Measurements from ENCODE around the gene MCHR1.
"Not testable (repeated sequence)": the region's sequence is repeated elsewhere in the genome, so short reads cannot be mapped to it uniquely, and the experiment has no call there.

Gene MCHR1

GRCh38 chr22:40671369-40671768 is 7.9 kb upstream of the MCHR1 start:
- DNase-seq, result no peak
- Mint-ChIP-seq H3K4me1 (peaks cover 21% of the 10 kb centered on the region), H3K27me3 (no peaks in the 10 kb centered on the region), H3K36me3 (ENCODE audit: low read depth) (peaks cover 3% of the 10 kb centered on the region), H3K4me3 (no peak overlapping the region), H3K27ac (no peak overlapping the region), H3K9me3 (peaks cover 5% of the 10 kb centered on the region)
- no peak for ATAC-seq

GRCh38 chr22:40671796-40672360 is 7.4 kb upstream of the MCHR1 start:
- H3K9me3 Mint-ChIP-seq, result peaks cover 5% of the 10 kb centered on the region
- no peak overlapping the region for H3K4me3 Mint-ChIP-seq
- peaks cover 21% of the 10 kb centered on the region for H3K4me1 Mint-ChIP-seq
- peaks cover 3% of the 10 kb centered on the region for H3K36me3 Mint-ChIP-seq (ENCODE audit: low read depth)
- no peak for DNase-seq
- ATAC-seq, result no peak
- H3K27me3 Mint-ChIP-seq, result no peaks in the 10 kb centered on the region
- no peak overlapping the region for H3K27ac Mint-ChIP-seq

GRCh38 chr22:40673017-40673416 is 6.3 kb upstream of the MCHR1 start:
- Mint-ChIP-seq H3K27ac (no peak overlapping the region), H3K27me3 (no peaks in the 10 kb centered on the region), H3K4me3 (no peak overlapping the region), H3K9me3 (peaks cover 5% of the 10 kb centered on the region), H3K36me3 (ENCODE audit: low read depth) (peaks cover 3% of the 10 kb centered on the region), H3K4me1 (peaks cover 19% of the 10 kb centered on the region)
- ATAC-seq, result no peak
- DNase-seq, result no peak

- Mint-ChIP-seq H3K27me3 (peaks cover 4% of the 10 kb centered on the region), H3K4me3 (no peak overlapping the region), H3K36me3 (ENCODE audit: low read depth) (no peaks in the 10 kb centered on the region), H3K27ac (no peak overlapping the region), H3K4me1 (peaks cover 8% of the 10 kb centered on the region), H3K9me3 (no peaks in the 10 kb centered on the region)
- DNase-seq (no peak), ATAC-seq (no peak)
Measured at GRCh38 chr22:40674274-40674673, 5.0 kb upstream of the MCHR1 start.

- not testable (repeated sequence) for H3K9me3 Mint-ChIP-seq; H3K4me1 Mint-ChIP-seq; ATAC-seq; H3K27ac Mint-ChIP-seq; H3K4me3 Mint-ChIP-seq; DNase-seq; H3K36me3 Mint-ChIP-seq (ENCODE audit: low read depth)
- H3K27me3 Mint-ChIP-seq, result peaks cover 18% of the 10 kb centered on the region
Measured at GRCh38 chr22:40676166-40676565, 3.1 kb upstream of the MCHR1 start.

GRCh38 chr22:40676644-40677043 is 2.6 kb upstream of the MCHR1 start:
- Mint-ChIP-seq H3K27ac (no peak overlapping the region), H3K36me3 (ENCODE audit: low read depth) (no peaks in the 10 kb centered on the region), H3K27me3 (peaks cover 18% of the 10 kb centered on the region), H3K4me1 (peaks cover under 1% of the 10 kb centered on the region), H3K4me3 (no peak overlapping the region), H3K9me3 (no peaks in the 10 kb centered on the region)
- no peak for DNase-seq
- no peak for ATAC-seq

- no peaks in the 10 kb centered on the region for H3K9me3 Mint-ChIP-seq
- no peaks in the 10 kb centered on the region for H3K36me3 Mint-ChIP-seq (ENCODE audit: low read depth)
- H3K27me3 Mint-ChIP-seq, result peaks cover 18% of the 10 kb centered on the region
- ATAC-seq (no peak), DNase-seq (no peak)
- no peak overlapping the region for H3K4me3 Mint-ChIP-seq
- no peak overlapping the region for H3K27ac Mint-ChIP-seq
- peaks cover 20% of the 10 kb centered on the region for H3K4me1 Mint-ChIP-seq
Measured at GRCh38 chr22:40678493-40679248, 613 bp upstream of the MCHR1 start.

- H3K36me3 Mint-ChIP-seq (ENCODE audit: low read depth), result no peaks in the 10 kb centered on the region
- no peak for DNase-seq
Measured at GRCh38 chr22:40679964-40680818, 907 bp downstream of the MCHR1 start.

GRCh38 chr22:40680819-40681183 is 1.5 kb downstream of the MCHR1 start:
- no peak overlapping the region for H3K27ac Mint-ChIP-seq
- ATAC-seq, result no peak
- no peak overlapping the region for H3K4me3 Mint-ChIP-seq
- H3K36me3 Mint-ChIP-seq (ENCODE audit: low read depth), result no peaks in the 10 kb centered on the region
- DNase-seq, result no peak
- peaks cover 26% of the 10 kb centered on the region for H3K4me1 Mint-ChIP-seq
- no peaks in the 10 kb centered on the region for H3K9me3 Mint-ChIP-seq
- peaks cover 18% of the 10 kb centered on the region for H3K27me3 Mint-ChIP-seq

More at GRCh38 chr22:40679964-40680818, 907 bp downstream of the MCHR1 start:
- Mint-ChIP-seq H3K4me3 (no peak overlapping the region), H3K4me1 (peaks cover 24% of the 10 kb centered on the region), H3K27me3 (peaks cover 18% of the 10 kb centered on the region), H3K9me3 (no peaks in the 10 kb centered on the region), H3K27ac (no peak overlapping the region)
- ATAC-seq, result no peak

GRCh38 chr22:40681451-40681850 is 2.2 kb downstream of the MCHR1 start:
- Mint-ChIP-seq H3K27me3 (peaks cover 18% of the 10 kb centered on the region), H3K4me1 (peaks cover 26% of the 10 kb centered on the region), H3K36me3 (ENCODE audit: low read depth) (no peaks in the 10 kb centered on the region), H3K4me3 (no peak overlapping the region), H3K9me3 (no peaks in the 10 kb centered on the region), H3K27ac (no peak overlapping the region)
- DNase-seq (no peak), ATAC-seq (no peak)

- Mint-ChIP-seq H3K27ac (no peak overlapping the region), H3K9me3 (no peaks in the 10 kb centered on the region), H3K4me1 (peaks cover 26% of the 10 kb centered on the region), H3K4me3 (peak overlapping the region; percentile 17), H3K36me3 (ENCODE audit: low read depth) (no peaks in the 10 kb centered on the region), H3K27me3 (peaks cover 9% of the 10 kb centered on the region)
- ATAC-seq (no peak), DNase-seq (no peak)
Measured at GRCh38 chr22:40684728-40685127, 5.4 kb downstream of the MCHR1 start.

- Mint-ChIP-seq H3K4me3 (peak overlapping the region; percentile 51), H3K4me1 (peaks cover 26% of the 10 kb centered on the region), H3K27me3 (peaks cover 3% of the 10 kb centered on the region), H3K9me3 (no peaks in the 10 kb centered on the region), H3K36me3 (ENCODE audit: low read depth) (no peaks in the 10 kb centered on the region), H3K27ac (no peak overlapping the region)
- ATAC-seq, result no peak
- DNase-seq, result no peak
Measured at GRCh38 chr22:40685406-40685805, 6.1 kb downstream of the MCHR1 start.

GRCh38 chr22:40687706-40688105 is 8.4 kb downstream of the MCHR1 start:
- Mint-ChIP-seq H3K9me3 (no peaks in the 10 kb centered on the region), H3K4me3 (no peak overlapping the region), H3K27me3 (no peaks in the 10 kb centered on the region), H3K4me1 (peaks cover 16% of the 10 kb centered on the region), H3K27ac (no peak overlapping the region), H3K36me3 (ENCODE audit: low read depth) (no peaks in the 10 kb centered on the region)
- DNase-seq, result no peak
- no peak for ATAC-seq

GRCh38 chr22:40690370-40690769 is 11.1 kb downstream of the MCHR1 start:
- no peak overlapping the region for H3K27ac Mint-ChIP-seq

GRCh38 chr22:40691532-40691931 is 12.2 kb downstream of the MCHR1 start:
- H3K4me3 Mint-ChIP-seq, result no peak overlapping the region
- H3K36me3 Mint-ChIP-seq (ENCODE audit: low read depth), result no peaks in the 10 kb centered on the region
- no peaks in the 10 kb centered on the region for H3K27me3 Mint-ChIP-seq
- no peak overlapping the region for H3K27ac Mint-ChIP-seq
- H3K9me3 Mint-ChIP-seq, result no peaks in the 10 kb centered on the region
- ATAC-seq, result no peak
- no peaks in the 10 kb centered on the region for H3K4me1 Mint-ChIP-seq
- no peak for DNase-seq

More at GRCh38 chr22:40690370-40690769, 11.1 kb downstream of the MCHR1 start:
- H3K27me3 Mint-ChIP-seq, result no peaks in the 10 kb centered on the region
- ATAC-seq, result no peak
- no peaks in the 10 kb centered on the region for H3K36me3 Mint-ChIP-seq (ENCODE audit: low read depth)
- peaks cover under 1% of the 10 kb centered on the region for H3K4me1 Mint-ChIP-seq
- H3K9me3 Mint-ChIP-seq, result no peaks in the 10 kb centered on the region
- no peak overlapping the region for H3K4me3 Mint-ChIP-seq
- no peak for DNase-seq

Data from activated naive CD8-positive, alpha-beta T cell treated with anti-CD3 and anti-CD28 coated beads, Interleukin-2, amount 50 U/mL, for 24 hours (primary cell).